Fibroblast of lung (primary cell): ENCODE data around the gene CASP5. TPM values are rescaled to one million over a fixed set of nuclear protein-coding genes. Genes with fewer than 3 reads are reported as not detected.

Experiments used
- DNase-seq, 2 donors: peaks; one replicate each; pipeline versions ENCODE4 v3.0.0 to v3.0.0-alpha.2; 2010; ENCODE audit warnings: low read depth in 2 of 2
- H2AFZ ChIP-seq: 2 replicates; pipeline ENCODE4 v1.5.1; 2012; ENCODE audit warnings: low read length, control low read depth, inconsistent platforms
- H3K27ac ChIP-seq: 2 replicates; pipeline ENCODE4 v1.5.1; 2011; ENCODE audit warnings: low read length, control low read depth; ENCODE audit not compliant: insufficient read depth
- H3K27me3 ChIP-seq: 2 replicates; pipeline ENCODE4 v1.5.1; 2011; ENCODE audit warnings: mild to moderate bottlenecking, low read length; ENCODE audit not compliant: control insufficient read depth, insufficient read depth
- H3K36me3 ChIP-seq: 2 replicates; pipeline ENCODE4 v1.5.1; 2011; ENCODE audit warnings: low read length; ENCODE audit not compliant: control insufficient read depth, insufficient read depth
- H3K4me1 ChIP-seq: 2 replicates; pipeline ENCODE4 v1.5.1; 2011; ENCODE audit warnings: low read length; ENCODE audit not compliant: control insufficient read depth, insufficient read depth; ENCODE audit errors: extremely low read depth
- H3K4me2 ChIP-seq: 2 replicates; pipeline ENCODE4 v1.5.1; 2011; ENCODE audit warnings: low read length, control low read depth; ENCODE audit not compliant: insufficient read depth; ENCODE audit errors: extremely low read depth
- H3K4me3 ChIP-seq, 4 experiments: fragments of 200-600 bp in 1 of 4; sonication (generic) in 1 of 4; replicated peaks in 1 of 4; 2 replicates each; pipeline ENCODE4 v1.5.1; 2011 to 2016; ENCODE audit warnings: low read length in 4 of 4, low read depth in 3 of 4, mild to moderate bottlenecking in 3 of 4, control low read depth in 2 of 4, inconsistent platforms in 1 of 4, mixed read lengths in 1 of 4; ENCODE audit not compliant: insufficient read depth in 1 of 4; ENCODE audit errors: control extremely low read depth in 1 of 4
- H3K79me2 ChIP-seq: 2 replicates; pipeline ENCODE4 v1.5.1; 2012; ENCODE audit warnings: mild to moderate bottlenecking, low read length, inconsistent platforms; ENCODE audit not compliant: control insufficient read depth, insufficient read depth
- H3K9ac ChIP-seq: 2 replicates; pipeline ENCODE4 v1.5.1; 2011; ENCODE audit warnings: mild to moderate bottlenecking, low read length, control low read depth; ENCODE audit not compliant: insufficient read depth
- H3K9me3 ChIP-seq: 2 replicates; pipeline ENCODE4 v1.5.1; 2012; ENCODE audit warnings: low read depth, low read length; ENCODE audit not compliant: control insufficient read depth, insufficient read depth
- H4K20me1 ChIP-seq: 2 replicates; pipeline ENCODE4 v1.5.1; 2011; ENCODE audit warnings: low read length; ENCODE audit not compliant: control insufficient read depth, insufficient read depth; ENCODE audit errors: extremely low read depth
- EZH2 ChIP-seq: IDR thresholded peaks from 2 replicates; pipeline ENCODE4 v1.5.1; 2012; ENCODE audit warnings: low read length, control low read depth, mild to moderate bottlenecking; ENCODE audit errors: missing control alignments
- polyA plus RNA-seq, 2 donors: library from polyadenylated mRNA; depleted of rRNA in 1 of 2; stranded (reverse) in 1 of 2; unstranded in 1 of 2; fragments of >200 nt; gene quantifications; 2 replicates each; pipeline ENCODE4 v1.2.1, GENCODE V29; 2011 to 2012; ENCODE audit warnings: missing spikeins in 1 of 2
- total RNA-seq: library from RNA; depleted of rRNA; stranded (reverse); fragments of >200 nt; gene quantifications from 2 replicates; pipeline ENCODE4 v1.2.1, GENCODE V29; 2014
- TF ChIP-seq, protein P1 (sequence below), 2 donors: IDR thresholded peaks in 1 of 2; conservative IDR thresholded peaks in 1 of 2; 1 replicate in 1 of 2; 2 replicates in 1 of 2; pipeline ENCODE4 v1.5.1; 2011 to 2012; ENCODE audit warnings: low read length in 2 of 2, control low read depth in 1 of 2, inconsistent platforms in 1 of 2, low read depth in 1 of 2, mild to moderate bottlenecking in 1 of 2

Gene CASP5
- total and polyA plus RNA-seq, 2 donors (not counting 1 experiment from before 2014, with no cell fraction given): 0.17 TPM; not detected in 1

DNA sequence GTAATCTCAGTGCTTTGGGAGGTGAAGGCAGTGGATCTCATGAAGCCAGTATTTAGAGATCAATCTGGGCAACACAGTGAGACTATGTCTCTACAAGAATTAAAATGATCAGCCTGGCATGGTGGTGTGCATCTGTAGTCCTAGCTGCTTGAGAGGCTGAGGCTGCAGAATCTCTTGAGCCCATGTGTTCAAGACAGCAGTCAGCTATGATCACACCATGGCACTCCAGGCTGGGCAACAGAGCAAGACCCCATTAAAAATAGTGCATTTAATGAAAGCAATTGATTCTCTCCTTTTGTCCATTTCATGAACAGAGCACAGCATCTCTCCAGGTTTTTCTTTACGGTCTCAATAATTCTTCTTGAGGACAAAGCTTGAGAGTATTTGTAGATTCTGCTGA is 33.5 kb upstream of the CASP5 start:
- Histone ChIP-seq H3K36me3 (no peaks in the 10 kb centered on the region), H4K20me1 (no peaks in the 10 kb centered on the region), H2AFZ (no peak overlapping the region), H3K4me1 (no peaks in the 10 kb centered on the region), H3K27ac (no peak overlapping the region), H3K4me2 (no peak overlapping the region), H3K9me3 (no peaks in the 10 kb centered on the region), H3K9ac (no peak overlapping the region), H3K79me2 (no peaks in the 10 kb centered on the region), H3K4me3 (no peak overlapping the region), H3K27me3 (no peaks in the 10 kb centered on the region)
- TF ChIP-seq, protein P1, sequence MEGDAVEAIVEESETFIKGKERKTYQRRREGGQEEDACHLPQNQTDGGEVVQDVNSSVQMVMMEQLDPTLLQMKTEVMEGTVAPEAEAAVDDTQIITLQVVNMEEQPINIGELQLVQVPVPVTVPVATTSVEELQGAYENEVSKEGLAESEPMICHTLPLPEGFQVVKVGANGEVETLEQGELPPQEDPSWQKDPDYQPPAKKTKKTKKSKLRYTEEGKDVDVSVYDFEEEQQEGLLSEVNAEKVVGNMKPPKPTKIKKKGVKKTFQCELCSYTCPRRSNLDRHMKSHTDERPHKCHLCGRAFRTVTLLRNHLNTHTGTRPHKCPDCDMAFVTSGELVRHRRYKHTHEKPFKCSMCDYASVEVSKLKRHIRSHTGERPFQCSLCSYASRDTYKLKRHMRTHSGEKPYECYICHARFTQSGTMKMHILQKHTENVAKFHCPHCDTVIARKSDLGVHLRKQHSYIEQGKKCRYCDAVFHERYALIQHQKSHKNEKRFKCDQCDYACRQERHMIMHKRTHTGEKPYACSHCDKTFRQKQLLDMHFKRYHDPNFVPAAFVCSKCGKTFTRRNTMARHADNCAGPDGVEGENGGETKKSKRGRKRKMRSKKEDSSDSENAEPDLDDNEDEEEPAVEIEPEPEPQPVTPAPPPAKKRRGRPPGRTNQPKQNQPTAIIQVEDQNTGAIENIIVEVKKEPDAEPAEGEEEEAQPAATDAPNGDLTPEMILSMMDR (conservative IDR thresholded peaks at IDR 0.05 in 1 of 2, IDR thresholded peaks at IDR 0.05 in 1 of 2; ENCODE audit: low read depth in 1 of 2, low read length in 2 of 2): no peak
- TF ChIP-seq EZH2: no peak
- DNase-seq: no peak

DNA sequence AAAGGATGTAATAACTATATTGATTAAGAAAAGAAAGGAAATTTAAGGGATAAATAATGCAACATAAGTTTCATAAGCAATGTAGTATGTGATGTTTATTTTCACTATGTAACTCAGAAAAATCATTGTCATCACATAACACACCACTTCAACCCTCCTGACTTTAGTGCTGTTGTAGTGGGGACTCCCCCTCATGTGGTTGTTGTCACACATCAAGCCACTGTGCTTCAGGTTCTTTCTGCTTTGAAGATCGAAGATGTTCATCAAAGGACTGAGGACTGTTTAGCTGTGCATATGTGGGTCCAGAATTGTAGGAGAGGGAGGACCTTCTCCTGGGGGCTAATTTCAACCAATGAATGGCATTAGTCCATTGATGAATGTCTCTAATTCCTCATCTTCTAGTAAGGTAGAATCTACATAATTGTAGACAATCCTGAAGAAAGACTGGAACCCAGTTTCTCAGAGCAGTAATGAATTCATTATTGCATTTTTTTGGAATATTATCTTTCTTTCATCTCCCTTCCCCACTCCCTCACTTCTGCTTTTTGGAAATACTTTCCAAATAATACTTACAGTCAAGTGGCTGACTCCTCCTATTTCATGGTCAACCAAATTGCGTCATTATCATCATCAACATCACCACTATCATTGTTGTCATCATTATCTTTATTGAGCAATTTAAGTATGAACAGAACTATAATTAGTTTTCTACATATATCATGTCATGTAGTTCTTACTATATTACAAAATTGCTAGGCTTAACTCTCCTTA is 31.9 kb upstream of the CASP5 start:
- H3K4me3 ChIP-seq: no peak overlapping the region
- H3K4me2 ChIP-seq: no peak overlapping the region
- no peak overlapping the region for H3K9ac ChIP-seq
- no peaks in the 10 kb centered on the region for H3K4me1 ChIP-seq
- no peaks in the 10 kb centered on the region for H3K27me3 ChIP-seq
- no peak overlapping the region for H2AFZ ChIP-seq
- no peaks in the 10 kb centered on the region for H4K20me1 ChIP-seq
- no peaks in the 10 kb centered on the region for H3K36me3 ChIP-seq
- no peak overlapping the region for H3K27ac ChIP-seq
- TF ChIP-seq, protein P1 (conservative IDR thresholded peaks at IDR 0.05 in 1 of 2, IDR thresholded peaks at IDR 0.05 in 1 of 2; ENCODE audit: low read depth in 1 of 2, low read length in 2 of 2): no peak
- TF ChIP-seq EZH2: no peak
- no peak for DNase-seq
- no peaks in the 10 kb centered on the region for H3K79me2 ChIP-seq
- H3K9me3 ChIP-seq: no peaks in the 10 kb centered on the region

DNA sequence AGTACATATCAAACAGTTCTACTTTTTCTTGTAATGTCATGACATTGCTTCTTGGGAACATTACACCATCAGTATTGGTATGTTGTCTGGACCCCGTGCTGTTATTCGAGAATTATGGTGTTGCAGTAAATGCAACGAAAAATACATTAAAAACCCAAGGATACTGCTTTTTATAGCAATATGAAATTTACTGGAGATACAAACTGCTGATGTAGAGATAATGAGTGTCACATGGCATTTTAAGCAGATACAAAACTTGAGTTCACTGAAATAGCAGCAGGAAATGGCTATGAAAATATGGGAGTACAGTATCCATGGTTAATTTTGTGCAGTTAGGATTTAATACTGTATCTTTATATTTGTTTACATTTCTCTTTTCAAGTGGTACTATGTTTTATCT is 29.5 kb upstream of the CASP5 start:
- Histone ChIP-seq H3K36me3 (no peaks in the 10 kb centered on the region), H2AFZ (no peak overlapping the region), H3K27ac (no peak overlapping the region), H3K9ac (no peak overlapping the region), H4K20me1 (no peaks in the 10 kb centered on the region), H3K9me3 (no peaks in the 10 kb centered on the region), H3K79me2 (no peaks in the 10 kb centered on the region), H3K4me2 (no peak overlapping the region), H3K4me1 (no peaks in the 10 kb centered on the region), H3K27me3 (no peaks in the 10 kb centered on the region), H3K4me3 (no peak overlapping the region)
- no peak for DNase-seq
- no peak for TF ChIP-seq EZH2
- TF ChIP-seq, protein P1 (conservative IDR thresholded peaks at IDR 0.05 in 1 of 2, IDR thresholded peaks at IDR 0.05 in 1 of 2; ENCODE audit: low read depth in 1 of 2, low read length in 2 of 2): no peak
